ENCODE data around the gene GDPD5. TPM values are rescaled to one million over a fixed set of nuclear protein-coding genes. Genes with fewer than 3 reads are reported as not detected.

Gene GDPD5
- total RNA-seq, 2 experiments from 2014 or later = 13.5 to 57.3 TPM

- no peaks in the 10 kb centered on the region for H3K9me2 ChIP-seq (ENCODE audit: insufficient read depth, low read length)
- H3K27ac ChIP-seq (ENCODE audit: low read depth, low read length, poor library complexity, severe bottlenecking) = no peak overlapping the region
- BruUV-seq (replicated peaks) = no TSS peak
- no peaks in the 10 kb centered on the region for H3K79me2 ChIP-seq (ENCODE audit: insufficient read depth, low read depth, low read length)
- ChIA-PET POLR2A (interaction anchor here (0.7 kb wide), 1 partner anchor 386 kb away, joined by 3 read pairs; no protein-coding TSS in a partner anchor), CTCF (ENCODE audit: unreplicated experiment) (interaction anchor here (2.7 kb wide), 1 partner anchor 107 kb away, joined by 10 read pairs; no protein-coding TSS in a partner anchor)
- no peaks in the 10 kb centered on the region for H3K36me3 ChIP-seq (ENCODE audit: insufficient read depth, low read length)
- H4K20me1 ChIP-seq (ENCODE audit: insufficient read depth, low read length) = no peaks in the 10 kb centered on the region
- H3K4me3 ChIP-seq (ENCODE audit: low read depth, low read length, poor library complexity, severe bottlenecking) = no peak overlapping the region
- H3K4me2 ChIP-seq (ENCODE audit: low read length) = no peak overlapping the region
- TF ChIP-seq EZH2phosphoT487 (IDR thresholded peaks at IDR 0.05; ENCODE audit: borderline replicate concordance, low read depth, low read length) = no peak
- TF ChIP-seq CTCF (conservative IDR thresholded peaks at IDR 0.05; ENCODE audit: low read length) = no peak
- H3K4me1 ChIP-seq (ENCODE audit: insufficient read depth, low read length, poor library complexity, severe bottlenecking) = no peaks in the 10 kb centered on the region
- intact Hi-C loops (cut with micrococcal nuclease; ENCODE audit: unreplicated experiment) = no loop called here
- no peak overlapping the region for H2AFZ ChIP-seq (ENCODE audit: low read length)
- no peak for DNase-seq (ENCODE audit: low spot score)
- H3K9me3 ChIP-seq (ENCODE audit: low read length) = no peaks in the 10 kb centered on the region
These were observed 138.7 kb downstream of the GDPD5 start for GRCh38 chr11:75386942-75387630.

Small RNAs within 50 kb of the gene (small RNA-seq; reads per million reads assigned to genes)
- gene SNORD15A (not detected), gene SNORD15B (70.5 reads per million, percentile 99 among the genes with 10 or more reads in this experiment)

Other genes with a start within 250 kb of the GDPD5 start
- not detected in 2 replicates for gene ARRB1, start 174.3 kb downstream of the GDPD5 start, total RNA-seq (2014; rRNA removed; shearing (Covaris generic))
- not detected in 2 replicates for gene ARRB1, start 174.3 kb downstream of the GDPD5 start, total RNA-seq (2022)
- 3,268 and 3,417 TPM in 2 replicates for gene RPS3, start 126.4 kb downstream of the GDPD5 start, total RNA-seq (2014; rRNA removed; shearing (Covaris generic))
- 4,392 and 4,414 TPM in 2 replicates for gene RPS3, start 126.4 kb downstream of the GDPD5 start, total RNA-seq (2022)
- gene KLHL35, start 92.7 kb downstream of the GDPD5 start, total RNA-seq (2014; rRNA removed; shearing (Covaris generic)) = not detected in 2 replicates
- gene KLHL35, start 92.7 kb downstream of the GDPD5 start, total RNA-seq (2022) = 0.21 TPM in 1 of 2 replicates, not detected in the other
- 0.33 TPM in 1 of 2 replicates, not detected in the other for gene SERPINH1, start 36.3 kb upstream of the GDPD5 start, total RNA-seq (2014; rRNA removed; shearing (Covaris generic))
- not detected in 2 replicates for gene SERPINH1, start 36.3 kb upstream of the GDPD5 start, total RNA-seq (2022)
- not detected in 2 replicates for gene MAP6, start 143.1 kb upstream of the GDPD5 start, total RNA-seq (2014; rRNA removed; shearing (Covaris generic))
- gene MAP6, start 143.1 kb upstream of the GDPD5 start, total RNA-seq (2022) = not detected in 2 replicates
- not detected in 2 replicates for gene MOGAT2, start 191.9 kb upstream of the GDPD5 start, total RNA-seq (2014; rRNA removed; shearing (Covaris generic))
- not detected in 2 replicates for gene MOGAT2, start 191.9 kb upstream of the GDPD5 start, total RNA-seq (2022)
- 6.5 and 13.8 TPM in 2 replicates for gene DGAT2, start 242.8 kb upstream of the GDPD5 start, total RNA-seq (2014; rRNA removed; shearing (Covaris generic))
- 5.6 and 7.0 TPM in 2 replicates for gene DGAT2, start 242.8 kb upstream of the GDPD5 start, total RNA-seq (2022)